SW480 (cell line): ENCODE data around the gene GBA3.

Source experiments
- DNase-seq: peaks from one replicate; pipeline ENCODE4 v3.0.0-alpha.2; 2016; ENCODE audit warnings: low spot score

The GBA3 gene

DNA sequence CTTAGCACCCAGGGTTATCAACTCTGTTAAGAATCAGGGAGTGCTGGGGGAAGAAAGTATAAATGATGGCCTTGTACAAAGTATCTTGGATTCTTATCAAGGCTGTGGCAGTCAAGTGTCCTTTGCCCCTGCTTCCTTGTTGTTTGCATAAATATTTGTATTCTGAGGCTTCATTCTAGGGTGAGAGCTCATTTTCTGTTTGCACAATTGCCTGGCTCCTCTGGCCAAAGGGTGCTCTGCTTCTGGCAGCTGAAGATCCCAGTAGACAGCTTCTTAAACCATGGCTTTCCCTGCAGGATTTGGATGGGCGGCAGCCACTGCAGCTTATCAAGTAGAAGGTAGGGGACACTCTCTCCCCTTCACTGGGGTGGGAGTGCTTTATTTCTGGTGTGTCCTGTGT is at the start of gene GBA3:
Gene GBA3 (plus strand): TSS at position 202 of the 400 bp plus-strand sequence.
- DNase-seq = no peak

DNA sequence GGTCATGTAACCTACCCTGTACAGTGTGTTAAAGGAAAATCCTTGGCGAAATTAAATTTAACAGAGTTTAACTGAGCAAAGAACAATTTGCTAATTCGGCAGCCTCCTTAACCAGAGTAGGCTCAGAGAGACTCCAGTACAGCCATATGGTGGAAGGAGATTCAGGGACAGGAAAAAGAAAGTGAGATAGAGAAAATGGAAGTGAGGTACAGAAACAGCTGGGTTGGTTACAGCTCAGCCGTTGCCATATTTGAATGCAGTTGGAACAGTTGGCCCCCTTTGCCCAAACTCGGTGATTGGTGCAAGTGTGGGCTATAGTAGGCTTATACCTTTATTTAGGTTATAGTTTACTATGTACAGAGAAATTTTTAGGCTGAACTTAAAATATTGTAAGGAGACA is 48.8 kb upstream of the GBA3 start:
- no peak for DNase-seq

DNA sequence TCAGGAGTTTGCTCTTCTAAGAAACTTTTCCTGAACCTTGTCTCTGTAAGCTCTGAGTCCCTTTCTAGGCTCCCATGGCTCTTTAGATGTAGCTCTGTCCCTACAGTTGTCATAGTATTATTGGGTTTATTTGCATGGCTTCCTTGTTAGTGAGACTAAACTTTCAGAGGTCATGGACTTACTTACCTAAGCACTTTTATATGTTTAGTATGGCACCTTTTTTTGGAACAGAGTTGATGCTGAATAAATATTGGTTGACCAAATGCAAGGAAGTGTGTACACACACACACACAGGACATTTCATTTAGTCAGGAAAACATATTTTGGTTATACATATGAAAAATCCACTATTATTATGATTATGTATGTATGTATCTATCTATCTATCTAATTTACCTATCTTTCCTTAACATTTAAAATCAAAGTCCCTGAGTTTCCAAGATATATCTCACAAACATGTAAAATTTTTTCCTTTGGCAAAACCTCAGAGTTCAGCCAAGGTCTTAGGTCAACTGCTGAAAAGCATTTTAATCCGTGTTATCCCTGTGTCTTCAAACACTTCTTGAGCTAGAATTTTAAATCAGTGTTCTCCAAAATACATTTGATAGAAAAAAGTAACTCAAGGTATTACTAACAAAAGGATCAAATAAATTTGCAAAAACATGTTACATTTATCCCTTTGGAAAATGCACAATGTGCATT is 47.1 kb upstream of the GBA3 start:
- no peak for DNase-seq

DNA sequence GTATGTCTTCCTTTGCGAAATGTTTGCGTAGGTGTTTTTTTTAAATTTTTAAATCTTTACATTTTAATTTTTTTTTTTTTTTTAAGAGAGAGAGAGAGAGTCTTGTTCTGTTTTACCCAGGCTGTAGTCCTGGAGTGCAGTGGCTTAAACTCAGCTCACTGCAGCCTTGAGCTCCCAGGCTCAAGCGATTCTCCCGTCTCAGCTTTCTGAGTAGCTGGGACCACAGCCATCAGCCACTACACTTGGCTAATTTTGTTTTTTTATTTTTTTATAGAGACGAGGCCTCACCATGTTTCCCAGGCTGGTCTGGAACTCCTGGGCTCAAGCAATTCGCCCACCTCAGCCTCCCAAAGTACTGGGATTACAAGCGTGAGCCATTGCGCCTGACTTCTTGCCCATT is 43.7 kb upstream of the GBA3 start:
- DNase-seq = no peak

DNA sequence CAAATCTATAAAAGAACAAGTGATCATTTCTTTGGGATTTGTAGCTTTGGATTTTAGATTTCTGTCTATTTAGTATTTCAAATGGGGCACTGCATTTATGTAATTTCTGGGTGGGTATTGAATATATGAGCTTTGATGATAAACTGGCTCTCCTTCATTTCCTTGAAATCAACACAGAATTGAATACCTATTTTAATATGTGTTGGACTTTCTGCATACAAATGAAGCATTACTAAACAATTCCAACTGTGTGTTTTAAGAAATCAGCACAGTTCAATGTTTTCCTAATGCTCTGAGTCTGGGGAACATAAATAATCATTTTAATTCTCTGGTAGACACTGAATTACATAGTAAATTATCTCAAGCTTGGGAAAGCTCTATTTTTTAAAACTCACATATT is 42.0 kb upstream of the GBA3 start:
- DNase-seq = no peak

DNA sequence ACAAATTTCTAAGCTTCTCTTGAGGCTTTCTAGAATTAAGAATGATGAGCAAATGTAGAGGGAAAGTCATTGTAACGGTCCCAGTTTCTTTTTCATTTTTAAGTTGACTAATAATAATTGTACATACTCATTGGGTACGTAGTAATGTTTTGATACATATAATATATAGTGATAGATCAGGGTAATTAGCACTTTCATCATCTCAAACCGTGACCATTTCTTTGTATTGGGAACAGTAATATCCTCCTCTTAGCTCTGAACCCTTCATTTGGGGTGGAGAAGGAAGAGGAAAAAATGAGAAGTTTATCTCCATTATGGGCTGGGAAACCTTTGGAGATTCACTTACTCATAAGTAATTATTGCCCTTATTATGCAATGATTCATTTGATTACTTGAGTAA is 39.0 kb upstream of the GBA3 start:
- DNase-seq = no peak

DNA sequence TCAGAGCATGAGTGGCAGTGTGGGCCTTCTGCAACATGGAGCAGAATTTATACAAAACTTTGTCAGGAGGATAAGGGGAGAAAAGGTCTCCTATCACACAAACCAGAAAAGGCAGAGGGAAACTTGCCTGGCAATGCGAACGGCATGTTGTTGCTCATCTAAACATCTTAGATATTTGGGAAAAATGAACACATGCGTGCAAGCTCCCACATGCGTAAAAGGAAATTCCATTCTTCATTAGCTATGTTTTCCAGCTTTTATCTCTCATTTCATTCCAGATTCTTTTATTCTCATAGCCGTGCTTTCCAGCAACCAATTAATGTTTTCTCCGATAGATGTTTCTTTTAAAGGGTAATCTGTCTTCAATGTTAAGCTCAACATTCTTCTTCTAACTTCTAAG is 31.3 kb upstream of the GBA3 start:
- DNase-seq = no peak

DNA sequence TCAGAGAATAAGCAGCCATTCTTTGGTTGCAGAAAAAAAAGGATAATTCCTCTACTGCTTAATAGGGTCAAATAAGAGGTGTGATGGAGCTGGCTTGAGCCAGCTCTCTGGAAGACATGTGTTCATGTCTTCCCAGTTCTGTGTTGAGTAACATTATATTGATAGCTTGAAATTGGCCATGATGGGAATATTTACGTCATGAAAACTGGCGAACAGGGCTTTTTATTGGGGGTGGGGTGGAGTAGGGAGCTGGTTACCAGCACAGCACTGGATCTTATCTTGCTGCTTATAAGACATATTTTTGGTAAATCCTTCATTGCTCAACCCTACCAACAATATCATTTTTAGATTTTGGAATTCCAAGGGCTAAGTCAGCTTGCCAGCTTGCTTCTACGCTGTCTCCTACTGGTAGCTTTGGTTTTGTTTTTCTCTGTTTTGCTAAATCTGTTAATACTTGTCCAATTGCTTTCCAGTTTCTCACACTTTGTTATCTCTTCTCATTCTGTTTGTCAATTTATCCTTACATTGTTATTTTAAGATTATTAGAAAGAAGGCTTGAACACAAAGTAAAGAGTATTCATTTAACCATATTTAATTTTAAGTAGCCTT is 25.3 kb upstream of the GBA3 start:
- DNase-seq = no peak

DNA sequence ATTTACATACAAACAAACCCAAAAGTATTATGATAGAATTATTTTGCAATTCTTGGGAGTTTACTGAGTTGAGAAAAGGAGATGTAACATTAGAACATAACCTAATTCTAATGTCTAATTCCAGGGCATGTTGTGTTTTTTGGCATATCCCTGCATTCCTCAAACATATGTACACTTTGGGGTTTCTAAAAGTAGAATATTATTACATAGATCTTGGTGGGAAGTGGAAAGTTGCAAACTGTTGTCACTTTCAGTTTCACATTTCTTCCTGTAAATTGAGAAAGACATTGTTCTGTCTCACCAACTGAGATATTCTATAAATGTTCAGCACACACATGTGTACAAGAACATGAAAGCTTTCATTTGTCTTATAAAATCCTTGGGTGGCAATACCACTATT is 24.4 kb upstream of the GBA3 start:
- DNase-seq = no peak

DNA sequence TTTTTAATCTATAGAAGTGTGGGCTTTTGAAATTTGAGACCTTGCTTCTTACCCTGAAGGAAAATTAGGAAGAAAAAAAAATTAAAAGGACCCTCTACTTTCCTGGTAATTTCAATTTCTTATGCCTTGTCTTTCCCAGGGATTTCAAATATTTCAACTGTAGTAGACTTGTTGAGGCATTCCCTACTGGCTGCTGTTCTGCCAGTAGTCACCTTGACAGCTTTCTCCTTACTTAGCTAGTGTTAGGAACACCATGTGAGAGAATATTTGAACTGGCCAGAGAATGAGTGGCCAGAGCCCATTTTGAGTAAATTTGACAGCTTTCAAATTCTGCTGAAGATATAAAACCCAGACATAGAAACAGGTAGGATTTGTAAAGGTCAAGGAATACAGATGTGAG is 24.0 kb upstream of the GBA3 start:
- no peak for DNase-seq

DNA sequence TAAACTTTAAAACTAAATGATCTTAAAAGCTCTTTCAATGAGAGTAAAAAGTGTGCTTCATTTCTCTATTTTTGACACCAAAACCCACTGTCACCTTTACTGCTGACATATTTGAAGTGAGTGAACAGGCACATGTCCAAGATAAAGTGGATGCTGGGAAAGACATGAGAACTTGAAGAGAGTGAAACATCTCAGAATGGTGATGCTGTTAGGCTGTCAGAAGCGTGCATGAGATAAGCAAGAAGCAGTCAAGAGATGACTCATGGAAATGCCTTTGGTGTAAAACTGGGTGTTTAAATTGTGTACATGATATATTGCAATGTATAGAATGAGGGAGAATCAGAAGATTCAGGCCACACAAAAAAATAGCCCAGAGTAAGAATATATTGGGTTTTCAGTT is 21.8 kb upstream of the GBA3 start:
- DNase-seq = no peak

DNA sequence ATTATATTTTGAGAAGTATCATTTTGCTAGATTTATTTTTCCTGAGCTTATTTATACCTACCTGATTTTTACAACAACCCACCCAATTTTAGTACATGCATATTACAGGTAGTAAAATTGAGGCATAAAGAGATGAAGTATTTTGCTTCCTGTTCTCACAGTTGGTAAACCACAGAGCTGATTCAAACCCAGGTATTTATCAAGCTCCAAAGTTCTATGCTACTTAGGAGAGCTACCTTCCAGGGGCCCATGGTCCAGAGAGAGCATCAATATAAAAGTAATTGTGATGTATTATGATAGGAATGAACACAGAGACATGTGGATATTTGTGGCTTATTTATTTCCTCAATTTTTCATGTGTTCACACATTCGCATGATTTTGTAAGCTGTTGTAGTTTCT is 20.2 kb upstream of the GBA3 start:
- no peak for DNase-seq

DNA sequence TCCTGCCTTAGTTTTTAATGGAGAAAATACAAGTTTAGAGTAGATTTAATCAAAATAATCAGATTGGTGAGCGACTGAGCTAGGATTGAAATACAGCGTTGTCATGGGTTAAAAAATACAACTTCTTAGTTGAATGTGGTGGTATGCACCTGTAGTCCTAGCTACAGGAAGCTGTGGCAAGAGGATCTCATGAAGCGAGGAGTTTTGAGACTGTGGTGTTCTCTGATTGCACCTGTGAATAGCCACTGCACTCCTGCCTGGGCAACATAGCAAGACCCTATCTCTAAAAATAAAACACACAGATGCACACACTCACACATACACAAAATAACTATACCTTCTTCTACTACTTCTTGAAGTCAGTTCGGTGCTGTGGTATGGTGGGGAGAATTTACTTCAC is 19.8 kb upstream of the GBA3 start:
- DNase-seq = no peak

DNA sequence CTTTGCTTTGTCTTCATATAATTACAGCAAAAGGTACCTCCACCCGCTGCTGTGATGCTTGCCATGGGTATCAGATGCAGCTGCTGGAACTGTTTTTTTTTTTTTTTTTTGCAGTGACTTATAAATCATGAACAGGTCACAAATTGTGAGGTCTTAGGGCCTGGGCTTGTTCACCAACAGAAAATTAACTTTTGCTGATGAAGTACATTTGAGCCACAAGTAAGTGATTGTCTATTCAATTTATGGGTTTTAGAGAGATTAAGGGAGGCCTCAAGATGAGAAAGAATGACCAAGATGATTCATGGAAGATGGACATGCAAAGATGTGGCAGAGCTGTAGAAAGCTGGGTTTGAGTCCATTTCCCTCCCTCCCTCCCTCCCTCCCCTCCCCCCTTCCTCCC is 18.0 kb upstream of the GBA3 start:
- no peak for DNase-seq

DNA sequence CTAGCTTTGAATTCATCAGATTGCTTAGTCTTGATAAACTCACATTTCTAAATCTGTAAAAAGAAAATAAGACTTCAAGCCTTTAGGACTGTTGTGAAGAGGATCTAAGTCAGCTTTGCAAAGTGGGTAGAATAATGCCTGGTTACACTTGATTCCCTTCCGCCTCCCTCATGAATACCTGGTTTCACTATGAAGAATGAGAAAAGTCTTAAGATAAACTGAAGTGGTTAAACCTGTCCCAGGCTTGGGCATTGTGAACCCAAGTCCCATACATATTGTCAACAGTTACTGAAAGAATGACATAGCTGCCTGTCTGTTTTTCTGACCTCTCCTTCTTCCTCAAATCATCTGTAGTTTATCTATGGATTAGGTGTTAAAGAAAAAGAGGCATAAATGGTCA is 16.7 kb upstream of the GBA3 start:
- no peak for DNase-seq

DNA sequence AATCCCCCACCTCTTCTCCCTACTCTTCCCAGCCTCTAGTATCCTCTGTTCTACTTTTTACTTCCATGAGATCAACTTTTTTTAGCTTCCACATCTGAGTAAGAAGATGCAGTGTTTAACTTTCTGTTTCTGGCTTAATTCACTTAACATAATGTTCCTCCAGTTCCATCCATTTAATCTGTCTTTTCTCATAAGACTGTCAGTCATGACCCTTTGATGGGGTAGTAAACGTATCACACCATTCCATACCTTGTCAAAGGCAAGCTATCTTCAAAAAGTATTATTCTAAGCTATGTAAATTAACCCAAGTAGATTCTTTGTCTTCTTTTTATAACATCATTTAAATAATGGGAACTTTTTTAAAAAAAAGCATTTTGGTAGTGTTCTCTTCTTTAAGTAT is 15.0 kb upstream of the GBA3 start:
- DNase-seq = no peak

DNA sequence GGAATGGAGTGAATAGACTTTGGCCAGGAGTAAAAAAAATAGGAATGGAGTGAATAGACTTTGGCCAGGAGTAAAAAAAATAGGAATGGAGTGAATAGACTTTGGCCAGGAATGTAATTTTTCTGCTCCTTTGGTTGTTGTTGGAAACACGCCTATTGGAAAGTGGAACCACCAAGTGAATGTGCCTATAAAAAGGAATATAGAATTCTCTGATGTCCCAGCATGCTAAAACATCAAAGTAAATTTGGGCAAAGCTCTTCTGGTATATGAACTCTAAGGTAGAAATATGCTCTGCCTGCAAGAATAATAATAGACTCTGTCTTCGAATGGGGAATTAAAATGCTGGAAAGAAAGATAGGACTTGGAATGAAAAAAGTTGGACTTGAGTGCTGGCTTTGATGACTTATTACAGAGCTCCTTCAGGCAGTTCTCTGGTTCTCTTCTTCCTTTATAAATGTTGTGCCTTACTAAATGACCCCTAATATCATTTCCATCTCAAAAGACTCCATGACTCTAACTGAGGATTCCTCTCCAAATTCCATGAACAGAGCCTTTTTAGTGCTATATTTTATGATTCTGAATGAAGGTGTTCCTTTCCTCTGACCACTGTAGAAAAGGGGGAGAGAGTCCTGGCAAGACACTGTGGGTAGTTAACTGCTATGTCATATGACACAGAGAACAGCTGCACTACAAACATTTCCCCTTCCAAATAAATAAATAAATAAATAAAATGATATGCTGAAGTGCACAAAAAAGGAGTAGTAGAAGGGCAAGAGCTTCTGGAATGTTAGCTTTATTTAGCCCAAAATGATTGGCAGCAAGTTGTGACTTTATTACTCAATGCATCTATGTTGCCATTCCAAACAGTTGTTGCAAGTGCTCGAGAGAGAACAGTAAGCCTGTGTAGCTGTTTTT is 13.5 kb upstream of the GBA3 start:
- peak; percentile 6 for DNase-seq

DNA sequence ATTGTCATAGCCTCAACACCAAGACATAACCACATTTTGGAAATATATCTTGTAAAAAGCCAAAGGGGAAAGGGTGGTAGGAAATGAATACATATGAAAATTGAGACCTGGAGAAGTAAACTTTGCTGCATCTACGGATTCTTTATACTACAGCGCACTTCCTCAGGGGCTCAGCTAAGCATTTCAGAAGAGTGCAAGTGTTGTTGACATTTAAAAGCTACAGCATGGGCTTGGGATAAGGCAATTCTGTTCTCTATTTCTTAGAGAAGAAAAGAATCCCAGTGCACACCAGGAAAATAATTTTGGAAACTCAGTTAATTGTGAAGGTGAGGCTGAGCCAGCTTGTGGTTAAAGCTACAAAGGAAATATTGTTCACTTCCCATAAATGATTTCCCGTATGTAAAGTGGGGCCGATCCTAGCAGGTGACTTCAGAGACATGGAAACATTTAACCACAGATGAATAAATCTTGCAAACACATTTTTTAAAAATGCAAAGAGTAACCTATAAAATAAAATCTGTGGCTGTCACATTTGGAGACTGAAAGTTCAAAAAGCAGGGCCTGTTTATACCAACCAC is 12.6 kb upstream of the GBA3 start:
- peak; percentile 42 for DNase-seq

DNA sequence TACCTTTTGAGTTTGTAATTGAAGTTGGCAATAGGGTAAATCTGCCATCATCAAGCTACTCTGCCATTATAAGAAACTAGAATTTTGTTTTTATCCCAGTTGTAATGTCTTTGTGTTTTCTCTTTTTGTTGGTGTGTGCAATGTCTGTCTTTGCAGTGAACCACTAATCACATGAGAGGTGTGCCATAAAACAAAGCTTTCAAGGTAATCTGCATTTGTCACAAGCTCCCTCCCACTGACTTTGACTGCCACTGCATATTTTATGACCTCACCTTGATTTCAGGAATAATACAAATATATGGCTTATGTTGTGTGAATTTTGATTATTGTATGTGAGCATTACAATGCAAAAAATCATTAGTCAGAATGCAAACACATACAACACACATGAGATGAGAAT is 9.0 kb upstream of the GBA3 start:
- DNase-seq = no peak

DNA sequence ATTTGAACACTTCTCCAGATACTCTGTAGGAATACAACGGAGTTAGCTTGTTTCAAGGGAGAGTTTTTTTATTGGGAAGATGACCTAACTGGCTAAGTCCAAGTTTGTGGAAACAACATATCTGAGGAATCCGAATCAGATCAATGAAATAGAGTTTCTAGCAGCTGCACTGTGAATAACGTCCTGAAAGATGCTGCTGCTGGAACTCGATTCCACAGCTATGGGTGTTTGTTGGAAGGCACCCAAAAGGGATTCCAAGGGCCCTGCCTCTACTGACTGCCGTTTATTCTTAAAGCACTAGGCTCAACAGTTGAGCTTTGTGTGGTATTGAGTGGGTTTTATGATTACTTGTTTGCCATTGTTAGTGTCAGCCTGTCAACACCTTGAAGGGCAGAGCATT is 6.6 kb upstream of the GBA3 start:
- no peak for DNase-seq

DNA sequence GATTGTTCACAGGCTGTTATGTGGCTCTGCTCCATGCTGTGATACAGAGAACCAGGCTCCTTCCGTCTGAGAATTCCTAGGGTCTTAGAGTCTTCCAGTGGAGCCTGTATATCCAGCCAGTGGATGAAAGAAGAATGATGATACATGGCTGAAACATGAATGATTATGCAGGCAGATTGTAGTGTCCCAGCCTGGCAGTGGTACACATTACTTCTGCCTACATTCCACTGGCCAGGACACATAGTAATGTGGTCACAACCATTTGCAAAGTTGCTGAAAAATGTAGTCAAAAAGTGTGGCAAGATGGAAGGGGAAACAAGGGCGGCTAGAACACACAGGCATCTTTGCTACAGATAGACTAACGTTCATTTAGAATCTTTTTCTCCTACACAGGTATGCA is 4.5 kb upstream of the GBA3 start:
- no peak for DNase-seq

DNA sequence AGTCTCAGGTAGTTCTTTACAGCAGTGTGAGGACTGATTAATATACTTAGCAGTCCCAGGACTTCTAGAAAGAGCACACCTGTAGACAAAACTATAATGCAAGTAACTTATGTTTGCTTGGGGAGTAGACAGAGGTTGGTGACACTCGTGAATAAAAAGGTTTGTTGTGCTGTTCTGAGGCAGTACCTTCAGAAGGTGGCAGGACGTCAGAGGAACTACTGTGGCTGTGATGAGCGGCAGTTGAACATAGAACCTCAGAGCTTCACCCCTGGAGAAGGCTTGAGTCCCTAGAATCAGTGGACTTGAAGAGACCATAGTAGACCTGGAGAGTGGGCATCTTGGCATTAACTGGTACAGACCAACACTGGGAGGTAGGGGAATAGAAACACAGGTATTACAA is 3.3 kb upstream of the GBA3 start:
- DNase-seq = no peak

DNA sequence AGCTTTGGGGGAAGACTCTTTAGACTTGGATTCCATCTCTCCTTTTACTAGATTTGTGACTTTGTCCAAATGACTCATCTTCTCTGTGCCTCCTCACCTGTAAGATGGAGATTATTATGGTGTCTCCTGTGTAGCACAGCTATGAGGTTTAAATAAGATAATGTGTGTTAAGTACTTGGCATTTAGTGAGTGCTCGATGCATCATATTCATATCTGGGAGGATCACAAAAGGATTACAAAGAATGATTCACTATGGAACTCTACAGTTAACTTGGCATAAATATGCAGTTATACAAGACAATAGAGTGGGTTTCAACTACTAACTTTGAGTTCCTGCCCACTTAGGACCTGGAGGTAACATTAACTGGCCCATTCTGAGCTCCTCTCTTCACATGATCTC is 2.3 kb downstream of the GBA3 start:
- DNase-seq = no peak
